ENCODE data around the gene ZBTB8B. TPM values are rescaled to one million over a fixed set of nuclear protein-coding genes. Genes with fewer than 3 reads are reported as not detected.
A peak's percentile ranks its signal among the peaks of the same experiment; 100 is the strongest.
"Not testable (repeated sequence)": the region's sequence is repeated elsewhere in the genome, so short reads cannot be mapped to it uniquely, and the experiment has no call there.

The ZBTB8B gene
- total RNA-seq: not detected in 2 replicates

DNA sequence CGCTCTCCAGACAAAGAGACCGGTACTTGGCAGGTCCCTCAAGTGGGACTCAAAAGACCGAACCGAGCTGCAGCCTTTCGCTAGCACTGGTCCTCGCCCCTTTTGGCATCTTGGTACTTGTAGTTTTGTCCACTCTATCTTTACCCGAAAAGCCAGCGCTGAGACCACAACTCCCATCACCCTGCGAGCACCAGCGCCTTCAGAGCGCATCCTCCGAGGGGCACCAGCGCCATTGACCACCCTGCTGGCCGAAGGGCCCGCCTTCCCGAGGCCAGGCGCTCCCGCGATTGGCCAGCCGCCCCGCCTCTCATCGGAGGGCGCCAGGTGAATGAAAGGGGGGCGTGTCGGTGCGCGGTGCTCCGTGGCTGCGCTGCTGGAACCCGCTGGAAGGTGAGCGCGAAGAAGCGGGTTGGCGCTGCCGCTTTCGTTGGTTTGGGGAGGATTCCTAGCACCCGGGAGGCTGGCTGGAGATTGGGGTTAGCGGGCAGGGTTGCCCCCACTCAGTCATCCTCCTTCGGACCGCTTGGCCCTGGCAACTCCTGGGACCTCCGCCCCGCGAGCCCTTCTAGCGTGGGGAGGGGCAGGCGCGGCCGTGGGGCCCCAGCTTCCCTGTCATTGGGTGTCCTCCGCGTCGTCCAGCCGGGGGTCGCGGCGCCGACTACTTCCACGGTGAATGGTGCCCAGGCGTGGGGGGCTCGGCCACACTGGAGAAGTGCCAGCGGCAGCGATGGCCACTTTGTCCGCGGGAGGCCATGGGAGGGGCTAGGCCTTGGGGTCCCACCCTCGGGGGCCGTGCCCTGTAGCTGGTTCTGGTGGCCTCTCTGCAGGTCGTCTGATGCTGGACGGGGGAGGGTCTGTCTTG lies at the start of gene ZBTB8B:
TSS of gene ZBTB8B (plus strand) at position 357 of the 862 bp plus-strand sequence. CDS start 5,553 bp downstream, outside the sequence.
- Mint-ChIP-seq H3K36me3 (ENCODE audit: low read depth) (peaks cover 2% of the 10 kb centered on the region), H3K4me1 (peaks cover 11% of the 10 kb centered on the region), H3K9me3 (no peaks in the 10 kb centered on the region), H3K27ac (peak within 1 kb of the TSS; percentile 45), H3K27me3 (peaks cover 51% of the 10 kb centered on the region), H3K4me3 (peak within 1 kb of the TSS; percentile 55)
- DNase-seq: peak; percentile 69
- intact Hi-C loops (cut with micrococcal nuclease): no loop called here

GRCh38 chr1:32421775-32422174 lies 43.1 kb upstream of the ZBTB8B start:
- Mint-ChIP-seq H3K36me3 (ENCODE audit: low read depth) (no peaks in the 10 kb centered on the region), H3K27ac (no peak overlapping the region), H3K4me3 (no peak overlapping the region), H3K9me3 (no peaks in the 10 kb centered on the region), H3K27me3 (peaks cover 39% of the 10 kb centered on the region), H3K4me1 (no peaks in the 10 kb centered on the region)
- intact Hi-C loops (cut with micrococcal nuclease): no loop called here
- DNase-seq: no peak

- Mint-ChIP-seq H3K36me3 (ENCODE audit: low read depth) (no peaks in the 10 kb centered on the region), H3K4me3 (no peak overlapping the region), H3K27ac (no peak overlapping the region), H3K4me1 (no peaks in the 10 kb centered on the region), H3K9me3 (no peaks in the 10 kb centered on the region), H3K27me3 (peaks cover 46% of the 10 kb centered on the region)
- DNase-seq: no peak
- intact Hi-C loops (cut with micrococcal nuclease): no loop called here
These were observed 38.2 kb upstream of the ZBTB8B start for GRCh38 chr1:32426489-32427255.

GRCh38 chr1:32427264-32427963 lies 37.5 kb upstream of the ZBTB8B start:
- peaks cover 43% of the 10 kb centered on the region for H3K27me3 Mint-ChIP-seq
- intact Hi-C loops (cut with micrococcal nuclease): no loop called here
- no peak for DNase-seq
- H3K36me3 Mint-ChIP-seq (ENCODE audit: low read depth): no peaks in the 10 kb centered on the region
- H3K4me3 Mint-ChIP-seq: no peak overlapping the region
- no peak overlapping the region for H3K27ac Mint-ChIP-seq
- H3K9me3 Mint-ChIP-seq: no peaks in the 10 kb centered on the region
- H3K4me1 Mint-ChIP-seq: no peaks in the 10 kb centered on the region

- Mint-ChIP-seq H3K4me1 (no peaks in the 10 kb centered on the region), H3K4me3 (no peak overlapping the region), H3K27me3 (peaks cover 36% of the 10 kb centered on the region), H3K9me3 (no peaks in the 10 kb centered on the region), H3K27ac (no peak overlapping the region), H3K36me3 (ENCODE audit: low read depth) (no peaks in the 10 kb centered on the region)
- DNase-seq: no peak
- intact Hi-C loops (cut with micrococcal nuclease): no loop called here
These were observed 33.0 kb upstream of the ZBTB8B start for GRCh38 chr1:32431736-32432400.

DNA sequence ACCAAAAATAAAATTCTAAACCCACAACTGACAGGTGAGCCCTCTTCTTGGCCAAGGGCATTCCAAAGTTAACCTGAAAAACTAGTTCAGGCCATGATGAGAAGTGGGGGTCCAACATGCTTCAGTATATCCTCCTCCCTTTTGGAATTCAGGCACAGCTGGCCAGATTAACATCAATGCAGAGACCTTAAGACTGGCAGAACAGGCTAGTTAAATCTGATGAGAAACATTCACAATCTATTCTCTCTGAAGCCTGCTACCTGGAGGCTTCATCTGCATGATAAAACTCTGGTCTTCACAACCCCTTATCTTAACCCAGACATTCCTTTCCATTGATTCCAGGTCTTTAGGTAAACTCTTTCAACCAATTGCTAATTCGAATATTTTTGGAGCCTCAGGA lies 26.7 kb upstream of the ZBTB8B start:
- Mint-ChIP-seq H3K9me3 (no peaks in the 10 kb centered on the region), H3K27me3 (peaks cover 12% of the 10 kb centered on the region), H3K4me3 (no peak overlapping the region), H3K4me1 (no peaks in the 10 kb centered on the region), H3K36me3 (ENCODE audit: low read depth) (no peaks in the 10 kb centered on the region), H3K27ac (no peak overlapping the region)
- intact Hi-C loops (cut with micrococcal nuclease): no loop called here
- DNase-seq: no peak

- H3K4me3 Mint-ChIP-seq; H3K27me3 Mint-ChIP-seq; intact Hi-C loops (cut with micrococcal nuclease); H3K36me3 Mint-ChIP-seq (ENCODE audit: low read depth); H3K9me3 Mint-ChIP-seq; H3K27ac Mint-ChIP-seq; DNase-seq; H3K4me1 Mint-ChIP-seq: not testable (repeated sequence)
These were observed 26.1 kb upstream of the ZBTB8B start for GRCh38 chr1:32438777-32439176.

DNA sequence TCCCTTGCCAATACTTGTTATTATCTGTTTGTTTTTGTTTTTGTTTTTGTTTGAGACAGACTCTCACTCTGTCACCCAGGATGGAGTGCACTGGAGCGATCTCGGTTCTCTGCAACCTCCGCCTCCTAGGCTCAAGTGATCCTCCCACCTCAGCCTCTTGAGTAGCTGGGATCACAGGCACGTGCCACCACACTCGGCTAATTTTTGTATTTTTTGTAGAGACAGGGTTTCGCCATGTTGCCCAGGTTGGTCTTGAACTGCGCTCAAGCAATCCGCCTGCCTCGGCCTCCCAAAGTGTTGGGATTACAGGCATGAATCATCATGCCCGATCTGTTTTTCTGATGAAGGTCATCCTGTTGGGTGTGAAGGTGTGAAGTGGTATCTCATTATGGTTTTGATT lies 23.4 kb upstream of the ZBTB8B start:
- intact Hi-C loops (cut with micrococcal nuclease): loop anchor here (10.0 kb wide), 1 partner anchor 333 kb away; no protein-coding TSS in a partner anchor
- H3K9me3 Mint-ChIP-seq; H3K27ac Mint-ChIP-seq; H3K36me3 Mint-ChIP-seq (ENCODE audit: low read depth); H3K4me3 Mint-ChIP-seq; DNase-seq; H3K4me1 Mint-ChIP-seq: not testable (repeated sequence)
- peaks cover 14% of the 10 kb centered on the region for H3K27me3 Mint-ChIP-seq

DNA sequence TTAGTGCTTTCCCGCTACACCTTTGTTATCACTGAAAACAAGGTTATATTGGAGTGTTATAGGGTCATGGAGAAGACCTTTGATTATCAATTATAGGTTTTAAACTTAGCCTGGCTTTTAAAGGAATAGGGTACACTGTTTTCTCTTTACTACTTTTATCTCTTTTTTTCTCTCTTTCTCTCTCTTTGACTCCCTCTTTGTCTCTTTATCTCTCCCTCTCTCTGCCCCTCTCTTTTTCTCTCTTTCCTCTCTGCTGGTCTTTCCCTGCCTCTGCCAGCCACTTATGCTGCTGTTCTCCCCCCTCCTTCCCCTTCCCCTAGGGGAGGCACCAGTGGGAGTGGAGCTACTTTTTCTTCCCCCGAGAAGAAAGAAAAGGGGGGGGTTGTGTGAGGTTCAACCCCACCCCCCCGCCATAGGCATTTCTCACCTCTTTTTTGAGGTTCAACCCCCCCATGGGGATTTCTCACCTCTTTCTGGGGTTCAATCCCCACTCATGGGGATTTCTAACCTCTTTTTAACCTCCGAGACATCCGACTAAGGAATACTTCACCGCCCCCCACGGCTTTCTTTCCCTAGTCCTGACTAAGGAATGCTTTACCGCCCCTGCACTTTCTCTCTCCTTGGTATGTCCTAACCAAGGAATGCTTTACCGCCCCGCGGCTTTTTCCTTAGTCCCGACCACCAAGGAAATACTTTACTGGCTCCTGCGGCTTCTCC lies 17.2 kb upstream of the ZBTB8B start:
- Mint-ChIP-seq H3K4me1 (no peaks in the 10 kb centered on the region), H3K27ac (no peak overlapping the region), H3K36me3 (ENCODE audit: low read depth) (no peaks in the 10 kb centered on the region), H3K9me3 (no peaks in the 10 kb centered on the region), H3K4me3 (no peak overlapping the region), H3K27me3 (peaks cover 24% of the 10 kb centered on the region)
- no peak for DNase-seq
- intact Hi-C loops (cut with micrococcal nuclease): loop anchor here (10.0 kb wide), 1 partner anchor 327 kb away; no protein-coding TSS in a partner anchor

GRCh38 chr1:32448186-32448772 lies 16.6 kb upstream of the ZBTB8B start:
- peak; percentile 82 for DNase-seq
- not testable (repeated sequence) for H3K4me1 Mint-ChIP-seq; H3K9me3 Mint-ChIP-seq; H3K36me3 Mint-ChIP-seq (ENCODE audit: low read depth); H3K4me3 Mint-ChIP-seq; H3K27ac Mint-ChIP-seq
- intact Hi-C loops (cut with micrococcal nuclease): loop anchor here (10.0 kb wide), 1 partner anchor 327 kb away; no protein-coding TSS in a partner anchor
- H3K27me3 Mint-ChIP-seq: peaks cover 23% of the 10 kb centered on the region

DNA sequence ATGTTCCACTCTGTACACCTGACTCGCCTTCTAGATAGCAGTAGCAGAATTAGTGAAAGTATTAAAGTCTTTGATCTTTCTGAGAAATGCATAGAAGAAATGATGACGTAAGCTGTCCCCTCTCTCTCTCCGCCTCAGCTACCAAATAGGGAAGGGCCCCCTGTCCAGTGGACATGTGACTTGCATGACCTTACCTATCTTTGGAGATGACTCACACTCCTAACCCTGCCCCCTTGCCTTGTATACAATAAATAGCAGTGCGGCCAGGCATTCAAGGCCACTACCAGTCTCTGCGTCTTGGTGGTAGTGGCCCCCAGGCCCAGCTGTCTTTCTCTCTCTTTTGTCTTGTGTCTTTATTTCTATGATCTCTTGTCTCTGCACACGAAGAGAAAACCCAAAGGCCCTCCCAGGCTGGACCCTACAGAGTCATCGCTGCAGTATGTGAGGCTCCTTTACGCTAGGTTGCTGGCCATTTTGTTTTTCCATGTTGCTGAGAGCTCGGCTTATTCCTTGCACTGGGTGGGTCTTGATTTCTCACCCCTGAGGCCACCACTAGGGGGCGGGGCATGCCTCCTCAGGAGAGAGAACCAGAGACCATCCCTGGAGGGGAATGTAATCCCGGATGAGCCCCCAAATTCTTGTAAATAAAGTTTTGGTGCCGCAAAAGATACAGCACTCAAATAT lies 16.0 kb upstream of the ZBTB8B start:
- peak; percentile 61 for DNase-seq
- Mint-ChIP-seq H3K27me3 (peaks cover 20% of the 10 kb centered on the region), H3K9me3 (no peaks in the 10 kb centered on the region), H3K4me1 (no peaks in the 10 kb centered on the region), H3K27ac (no peak overlapping the region), H3K4me3 (no peak overlapping the region), H3K36me3 (ENCODE audit: low read depth) (no peaks in the 10 kb centered on the region)
- intact Hi-C loops (cut with micrococcal nuclease): loop anchor here (10.0 kb wide), 1 partner anchor 326 kb away; no protein-coding TSS in a partner anchor

GRCh38 chr1:32449457-32449831 lies 15.4 kb upstream of the ZBTB8B start:
- H3K27ac Mint-ChIP-seq; H3K9me3 Mint-ChIP-seq; H3K4me1 Mint-ChIP-seq; DNase-seq; H3K4me3 Mint-ChIP-seq; H3K36me3 Mint-ChIP-seq (ENCODE audit: low read depth): not testable (repeated sequence)
- intact Hi-C loops (cut with micrococcal nuclease): loop anchor here (10.0 kb wide), 1 partner anchor 325 kb away; no protein-coding TSS in a partner anchor
- H3K27me3 Mint-ChIP-seq: peaks cover 19% of the 10 kb centered on the region

All from activated CD4-positive, alpha-beta T cell treated with anti-CD3 and anti-CD28 coated beads, Interleukin-2, amount 10 ng/mL, durations not matched to agents 24 days and 14 days (primary cell).